H1 (cell line): ENCODE measurements around the gene RAPGEF5. TPM values are rescaled to one million over a fixed set of nuclear protein-coding genes. Genes with fewer than 3 reads are reported as not detected.

Experiments used
- GTF2F1 ChIP-seq: IDR thresholded peaks from 2 replicates; pipeline ENCODE4 v1.6.1; 2012; ENCODE audit warnings: low read depth, low read length, improper control_type of control experiment, borderline replicate concordance
- RFX5 ChIP-seq: IDR thresholded peaks from 2 replicates; pipeline ENCODE4 v1.6.1; 2011; ENCODE audit warnings: low read depth, low read length, improper control_type of control experiment, borderline replicate concordance
- polyA plus RNA-seq, 7 experiments: library from polyadenylated mRNA; depleted of rRNA in 3 of 7; stranded (reverse) in 5 of 7; unstranded in 2 of 7; fragments of >200 nt in 5 of 7; fragments of 200-250 nt in 2 of 7; gene quantifications; 1 replicate in 5 of 7; 2 replicates in 1 of 7; 4 replicates in 1 of 7; pipeline versions ENCODE4 v1.2.1 to v1.2.3, GENCODE V29; 2011 to 2013; ENCODE audit warnings: missing spikeins in 2 of 7, mixed read lengths in 2 of 7
- total RNA-seq: library from RNA; stranded (reverse); fragmentation: NEBNext Ultra II Directional; extraction: Animal tissue kit (Norgen Biotek cat#: 25700); gene quantifications from 2 replicates; pipeline ENCODE4 v1.2.1, GENCODE V29; 2021

The RAPGEF5 gene
- total and polyA plus RNA-seq, 2 of the 8 experiments (the other 6 are each of a cell fraction or from before 2014, with no cell fraction given): 4.4 to 22.9 TPM

DNA sequence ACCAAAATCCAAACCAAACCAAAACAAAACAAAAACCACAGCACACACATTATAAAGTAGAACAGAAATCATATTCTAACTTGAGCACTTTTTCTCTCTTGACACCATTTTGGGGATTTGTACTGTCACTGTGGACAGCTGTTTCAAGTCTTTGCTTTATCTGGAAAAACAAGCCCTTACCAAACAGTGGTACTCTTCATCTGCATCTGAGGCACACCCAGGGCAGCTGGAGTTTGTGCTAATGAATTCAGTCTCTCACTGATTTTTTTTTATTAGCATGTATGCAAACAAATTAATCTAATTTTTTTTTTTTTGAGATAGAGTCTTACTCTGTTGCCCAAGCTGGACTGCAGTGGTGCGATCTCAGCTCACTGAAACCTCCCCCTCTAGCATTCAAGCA lies 171.4 kb downstream of the RAPGEF5 start (continued):
- no peak for TF ChIP-seq RFX5
- no peak for TF ChIP-seq GTF2F1
